ENCODE results near the gene VRTN. TPM values are rescaled to one million over a fixed set of nuclear protein-coding genes. Genes with fewer than 3 reads are reported as not detected.
"Not testable (repeated sequence)": the region's sequence is repeated elsewhere in the genome, so short reads cannot be mapped to it uniquely, and the experiment has no call there.

The VRTN gene
- total RNA-seq, 1 experiment from 2014 or later, result 104 TPM

- peaks cover 2% of the 10 kb centered on the region; the same call in 1 of the 2 replicates for H3K27me3 Mint-ChIP-seq (ENCODE audit: low read depth)
- no CpG with 5 or more reads among the region's 7 CpGs for WGBS (ENCODE audit: extremely low coverage, insufficient read length, low lambda C conversion rate)
Observed at GRCh38 chr14:74389980-74390379, 41.7 kb downstream of the VRTN start.

GRCh38 chr14:74390505-74390904 lies 42.2 kb downstream of the VRTN start:
- DNase-seq; H4K20me1 ChIP-seq (ENCODE audit: control insufficient read depth, insufficient read depth, insufficient read length); H2BK12ac ChIP-seq (ENCODE audit: insufficient read length, low read depth, low read length); H2BK120ac ChIP-seq (ENCODE audit: low read depth, low read length, poor library complexity, severe bottlenecking); H3K9ac ChIP-seq (ENCODE audit: extremely low read depth, insufficient read length, low read length); H3K36me3 Mint-ChIP-seq (ENCODE audit: insufficient read depth in 1 of 3, low read depth in 3 of 3); H3K9me3 ChIP-seq (ENCODE audit: control insufficient read depth, low read depth, low read length); H4K8ac ChIP-seq (replicated peaks; ENCODE audit: insufficient read length, low read depth, low read length); H3K9me3 Mint-ChIP-seq; H3T11ph ChIP-seq (ENCODE audit: low read length); H3K4ac ChIP-seq (ENCODE audit: low read depth, low read length); H2AK5ac ChIP-seq (ENCODE audit: insufficient read length, low read length); H3K56ac ChIP-seq (ENCODE audit: insufficient read length, low read depth, low read length); H4K5ac ChIP-seq (ENCODE audit: insufficient read length, low read depth, low read length); H3K27ac ChIP-seq (ENCODE audit: insufficient read length, low read depth, low read length); H3K18ac ChIP-seq (ENCODE audit: insufficient read length, low read depth, low read length); H3K23me2 ChIP-seq (ENCODE audit: insufficient read length, low read depth, low read length, poor library complexity, severe bottlenecking); H2BK15ac ChIP-seq (ENCODE audit: low read depth, low read length); H3K4me1 ChIP-seq (ENCODE audit: insufficient read depth, low read length); H3K14ac ChIP-seq (ENCODE audit: insufficient read depth, low read length); H3K4me2 ChIP-seq (ENCODE audit: insufficient read depth, insufficient read length, low read length); H3K23ac ChIP-seq (ENCODE audit: insufficient read length, low read depth, low read length); H2AFZ ChIP-seq (ENCODE audit: low read length); H3K27me3 ChIP-seq (ENCODE audit: insufficient read depth, low read length); H4K91ac ChIP-seq (ENCODE audit: insufficient read length, low read depth, low read length); H3K27me3 Mint-ChIP-seq (ENCODE audit: low read depth); H3K79me2 ChIP-seq (ENCODE audit: insufficient read depth, low read length); H3K4me3 Mint-ChIP-seq; H2BK5ac ChIP-seq (ENCODE audit: insufficient read length, low read length); H2BK20ac ChIP-seq (ENCODE audit: low read depth, low read length, poor library complexity, severe bottlenecking); H3K79me1 ChIP-seq (ENCODE audit: insufficient read depth, low read depth, low read length, poor library complexity, severe bottlenecking): not testable (repeated sequence)
- Mint-ChIP-seq H3K4me1 (peaks cover 23 to 29% of the 10 kb centered on the region in 2 experiments), H3K27ac (peak overlapping the region in 1 of 3 experiments; percentile 4; a peak in 1 of 7 replicates)
- WGBS (ENCODE audit: extremely low coverage, insufficient read length, low lambda C conversion rate), result no CpG with 5 or more reads among the region's 3 CpGs

More at GRCh38 chr14:74389980-74390379, 41.7 kb downstream of the VRTN start:
- no peak overlapping the region for H3K23ac ChIP-seq (ENCODE audit: insufficient read length, low read depth, low read length)
- H2AK5ac ChIP-seq (ENCODE audit: insufficient read length, low read length), result no peak overlapping the region
- no peak overlapping the region for H2BK20ac ChIP-seq (ENCODE audit: low read depth, low read length, poor library complexity, severe bottlenecking)
- no peaks in the 10 kb centered on the region for H3K79me2 ChIP-seq (ENCODE audit: insufficient read depth, low read length)
- H2BK12ac ChIP-seq (ENCODE audit: insufficient read length, low read depth, low read length), result no peak overlapping the region
- H2AFZ ChIP-seq (ENCODE audit: low read length), result no peak overlapping the region
- no peak overlapping the region for H3K14ac ChIP-seq (ENCODE audit: insufficient read depth, low read length)
- no peaks in the 10 kb centered on the region for H3K79me1 ChIP-seq (ENCODE audit: insufficient read depth, low read depth, low read length, poor library complexity, severe bottlenecking)
- H3K9me3 ChIP-seq (ENCODE audit: control insufficient read depth, low read depth, low read length), result no peaks in the 10 kb centered on the region
- peaks cover 19 to 24% of the 10 kb centered on the region in 2 experiments for H3K4me1 Mint-ChIP-seq
- H3K9me3 Mint-ChIP-seq, result no peaks in the 10 kb centered on the region
- H4K91ac ChIP-seq (ENCODE audit: insufficient read length, low read depth, low read length), result no peak overlapping the region
- H3K4me2 ChIP-seq (ENCODE audit: insufficient read depth, insufficient read length, low read length), result no peak overlapping the region
- H3T11ph ChIP-seq (ENCODE audit: low read length), result no peak overlapping the region
- TF ChIP-seq CTCF (conservative IDR thresholded peaks at IDR 0.05), result no peak
- no peaks in the 10 kb centered on the region for H4K20me1 ChIP-seq (ENCODE audit: control insufficient read depth, insufficient read depth, insufficient read length)
- H3K4me1 ChIP-seq (ENCODE audit: insufficient read depth, low read length), result no peaks in the 10 kb centered on the region
- no peak overlapping the region for H3K27ac ChIP-seq (ENCODE audit: insufficient read length, low read depth, low read length)
- no peak overlapping the region for H2BK120ac ChIP-seq (ENCODE audit: low read depth, low read length, poor library complexity, severe bottlenecking)
- no peak overlapping the region for H4K8ac ChIP-seq (replicated peaks; ENCODE audit: insufficient read length, low read depth, low read length)
- DNase-seq, result no peak
- no peak overlapping the region for H3K56ac ChIP-seq (ENCODE audit: insufficient read length, low read depth, low read length)
- H3K27ac Mint-ChIP-seq, result peak overlapping the region in 2 of 3 experiments; percentile 4 to 13; a peak in 1 of 7 replicates
- no peak overlapping the region for H2BK5ac ChIP-seq (ENCODE audit: insufficient read length, low read length)
- H3K9ac ChIP-seq (ENCODE audit: extremely low read depth, insufficient read length, low read length), result no peak overlapping the region
- H3K27me3 ChIP-seq (ENCODE audit: insufficient read depth, low read length), result no peaks in the 10 kb centered on the region
- no peak overlapping the region for H2BK15ac ChIP-seq (ENCODE audit: low read depth, low read length)
- H4K5ac ChIP-seq (ENCODE audit: insufficient read length, low read depth, low read length), result no peak overlapping the region
- H3K36me3 Mint-ChIP-seq (ENCODE audit: insufficient read depth in 1 of 3, low read depth in 3 of 3), result no peaks in the 10 kb centered on the region
- no peaks in the 10 kb centered on the region for H3K23me2 ChIP-seq (ENCODE audit: insufficient read length, low read depth, low read length, poor library complexity, severe bottlenecking)
- H3K4me3 Mint-ChIP-seq, result no peak overlapping the region
- no peak overlapping the region for H3K18ac ChIP-seq (ENCODE audit: insufficient read length, low read depth, low read length)
- H3K4ac ChIP-seq (ENCODE audit: low read depth, low read length), result no peak overlapping the region
